ENCODE measurements around the gene QPRT. TPM values are rescaled to one million over a fixed set of nuclear protein-coding genes. Genes with fewer than 3 reads are reported as not detected.
"Not testable (repeated sequence)": the region's sequence is repeated elsewhere in the genome, so short reads cannot be mapped to it uniquely, and the experiment has no call there.

The QPRT gene
- total and polyA plus RNA-seq, 2 donors (not counting 3 experiments of a cell fraction or from before 2014, with no cell fraction given): 0.40 to 0.44 TPM

DNA sequence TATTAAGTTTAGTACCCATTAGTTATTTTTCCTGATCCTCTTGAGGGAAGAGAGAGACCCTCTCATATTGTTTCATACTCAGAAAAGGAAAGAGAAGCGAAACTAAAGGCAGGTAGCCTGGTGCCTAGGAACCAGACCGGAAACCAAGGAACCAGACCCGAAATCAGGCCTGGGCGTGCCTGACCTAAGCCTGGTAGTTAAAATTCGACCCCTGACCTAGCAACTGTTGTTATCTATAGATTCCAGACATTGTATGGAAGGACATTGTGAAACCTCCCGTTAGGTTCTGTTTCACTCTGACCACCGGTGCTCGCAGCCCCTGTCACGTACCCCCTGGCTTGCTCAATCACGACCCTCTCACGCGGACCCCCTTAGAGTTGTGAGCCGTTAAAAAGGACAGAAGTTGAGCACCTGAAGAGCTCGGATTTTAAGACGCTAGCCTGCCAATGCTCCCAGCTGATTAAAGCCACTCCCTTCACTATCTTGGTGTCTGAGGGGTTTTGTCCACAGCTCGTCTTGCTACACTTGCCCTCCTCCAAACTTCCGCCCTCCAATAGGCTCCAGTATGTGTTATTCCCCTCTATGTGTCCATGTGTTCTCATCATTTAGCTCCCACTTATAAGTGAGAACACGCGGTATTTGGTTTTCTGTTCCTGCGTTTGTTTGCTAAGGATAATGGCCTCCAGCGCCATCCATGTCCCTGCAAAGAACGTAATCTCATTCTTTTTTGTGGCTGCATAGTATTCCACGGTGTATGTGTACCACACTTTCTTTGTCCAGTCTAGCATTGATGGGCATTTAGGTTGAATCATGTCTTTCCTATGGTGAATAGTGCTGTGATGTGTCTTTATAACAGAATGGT, 10.7 kb downstream of the QPRT start:
- BruUV-seq (replicated peaks); H3K27ac ChIP-seq (ENCODE audit: insufficient read depth, low read depth, low read length); H3K27me3 ChIP-seq (ENCODE audit: control insufficient read depth in 2 of 2, insufficient read depth in 2 of 2, low read length in 2 of 2); intact Hi-C loops (cut with micrococcal nuclease); H3K4me1 ChIP-seq (ENCODE audit: control insufficient read depth, extremely low read depth, insufficient read depth, low read length); H3K79me2 ChIP-seq (ENCODE audit: control insufficient read depth, insufficient read depth, low read length); H4K20me1 ChIP-seq (replicated peaks; ENCODE audit: control insufficient read depth, extremely low read depth, insufficient read depth, low read length); DNase-seq (ENCODE audit: low read depth, low spot score); H3K4me3 ChIP-seq (replicated peaks in 1 of 3; ENCODE audit: insufficient read depth in 1 of 3, low read depth in 1 of 3, low read length in 3 of 3); POLR2A ChIA-PET; H3K36me3 ChIP-seq (ENCODE audit: control insufficient read depth in 2 of 2, extremely low read depth in 1 of 2, insufficient read depth in 2 of 2, low read length in 2 of 2); H2AFZ ChIP-seq (ENCODE audit: low read depth, low read length); FAIRE-seq; H3K9ac ChIP-seq (replicated peaks; ENCODE audit: extremely low read depth, insufficient read depth, low read length); H3K4me2 ChIP-seq (ENCODE audit: insufficient read depth, low read length); H3K9me3 ChIP-seq (replicated peaks; ENCODE audit: control insufficient read depth, insufficient read depth, low read length); dilution Hi-C loops (cut with MboI; ENCODE audit: extremely low pct_ligation_motif_present, low sequenced_read_pairs); H3K9me1 ChIP-seq (replicated peaks; ENCODE audit: control insufficient read depth, extremely low read depth, insufficient read depth, low read length): not testable (repeated sequence)
- CTCF ChIA-PET: interaction anchor here (1.0 to 3.6 kb wide), 2 partner anchors 11 to 343 kb away, joined by 5 to 13 read pairs; no protein-coding TSS in a partner anchor

DNA sequence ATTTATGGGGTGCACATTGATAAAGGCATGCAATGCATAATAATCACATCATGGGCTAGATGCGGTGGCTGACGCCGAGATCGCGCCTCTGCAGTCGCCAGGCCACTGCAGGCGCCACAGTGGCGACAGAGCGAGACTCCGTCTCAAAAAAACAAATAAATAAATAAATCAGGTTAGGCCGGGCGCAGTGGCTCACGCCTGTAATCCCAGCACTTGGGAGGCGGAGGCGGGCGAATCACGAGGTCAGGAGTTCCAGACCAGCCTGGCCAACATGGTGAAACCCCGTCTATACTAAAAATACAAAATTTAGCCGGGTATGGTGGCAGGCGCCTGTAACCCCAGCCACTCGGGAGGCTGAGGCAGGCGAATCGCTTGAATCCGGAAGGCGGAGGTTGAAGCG, 13.6 kb downstream of the QPRT start:
- H2AFZ ChIP-seq (ENCODE audit: low read depth, low read length); dilution Hi-C loops (cut with MboI; ENCODE audit: extremely low pct_ligation_motif_present, low sequenced_read_pairs); H3K27ac ChIP-seq (ENCODE audit: insufficient read depth, low read depth, low read length); H3K27me3 ChIP-seq (ENCODE audit: control insufficient read depth in 2 of 2, insufficient read depth in 2 of 2, low read length in 2 of 2); H3K9ac ChIP-seq (replicated peaks; ENCODE audit: extremely low read depth, insufficient read depth, low read length); H3K36me3 ChIP-seq (ENCODE audit: control insufficient read depth in 2 of 2, extremely low read depth in 1 of 2, insufficient read depth in 2 of 2, low read length in 2 of 2); BruUV-seq (replicated peaks); H3K4me1 ChIP-seq (ENCODE audit: control insufficient read depth, extremely low read depth, insufficient read depth, low read length); FAIRE-seq; H3K4me2 ChIP-seq (ENCODE audit: insufficient read depth, low read length); POLR2A ChIA-PET; H3K9me3 ChIP-seq (replicated peaks; ENCODE audit: control insufficient read depth, insufficient read depth, low read length); DNase-seq (ENCODE audit: low read depth, low spot score); H3K9me1 ChIP-seq (replicated peaks; ENCODE audit: control insufficient read depth, extremely low read depth, insufficient read depth, low read length); H3K4me3 ChIP-seq (replicated peaks in 1 of 3; ENCODE audit: insufficient read depth in 1 of 3, low read depth in 1 of 3, low read length in 3 of 3); H4K20me1 ChIP-seq (replicated peaks; ENCODE audit: control insufficient read depth, extremely low read depth, insufficient read depth, low read length); H3K79me2 ChIP-seq (ENCODE audit: control insufficient read depth, insufficient read depth, low read length): not testable (repeated sequence)
- CTCF ChIA-PET: interaction anchor here (1.3 to 2.0 kb wide), 6 partner anchors 8 to 340 kb away, joined by 3 to 30 read pairs (median 20); partner anchors contain the start of genes C16orf92 and TLCD3B
- intact Hi-C loops (cut with micrococcal nuclease): loop anchor here (1.0 to 2.0 kb wide), 2 partner anchors 28 to 37 kb away; no protein-coding TSS in a partner anchor

Data from endothelial cell of umbilical vein (primary cell).